GM18951 (cell line): Measurements from ENCODE around the gene DEFB131A.
"Not testable (repeated sequence)": the region's sequence is repeated elsewhere in the genome, so short reads cannot be mapped to it uniquely, and the experiment has no call there.

Experiments
- POLR2A ChIP-seq: IDR thresholded peaks from 4 replicates; pipeline ENCODE4 v1.6.1; 2011; ENCODE audit warnings: mild to moderate bottlenecking; ENCODE audit not compliant: insufficient read length, insufficient read depth; ENCODE audit errors: extremely low read depth
- in situ Hi-C: fragments of 300-500 bp; cut with MboI; formaldehyde crosslinking; loops from one replicate; pipeline ENCODE4 v1.12.0; 2022; ENCODE audit warnings: low sequenced_read_pairs, mixed read lengths, inconsistent platforms; ENCODE audit not compliant: unreplicated experiment

DEFB131A gene

GRCh38 chr4:9444114-9444513 lies at the start of gene DEFB131A:
Gene DEFB131A (plus strand): TSS chr4:9444414. CDS start chr4:9444534, 120 bp downstream.
- in situ Hi-C loops, result not testable (repeated sequence)

GRCh38 chr4:9405774-9406173 lies 38.4 kb upstream of the DEFB131A start:
- in situ Hi-C loops, result not testable (repeated sequence)

GRCh38 chr4:9406491-9406890 lies 37.7 kb upstream of the DEFB131A start:
- in situ Hi-C loops, result not testable (repeated sequence)

- no peak for TF ChIP-seq POLR2A
Observed at GRCh38 chr4:9409793-9410192, 34.4 kb upstream of the DEFB131A start.

GRCh38 chr4:9421884-9422455 lies 22.2 kb upstream of the DEFB131A start:
- in situ Hi-C loops, result not testable (repeated sequence)

More at GRCh38 chr4:9409793-9410192, 34.4 kb upstream of the DEFB131A start:
- in situ Hi-C loops, result no loop called here

- in situ Hi-C loops, result not testable (repeated sequence)
Observed at GRCh38 chr4:9425916-9426315, 18.3 kb upstream of the DEFB131A start.

- in situ Hi-C loops, result not testable (repeated sequence)
Observed at GRCh38 chr4:9430061-9430460, 14.2 kb upstream of the DEFB131A start.

GRCh38 chr4:9433320-9433719 lies 10.9 kb upstream of the DEFB131A start:
- in situ Hi-C loops, result not testable (repeated sequence)

- in situ Hi-C loops, result not testable (repeated sequence)
Observed at GRCh38 chr4:9436728-9437127, 7.5 kb upstream of the DEFB131A start.

- in situ Hi-C loops, result not testable (repeated sequence)
Observed at GRCh38 chr4:9442355-9442754, 1.9 kb upstream of the DEFB131A start.

GRCh38 chr4:9444681-9445080 lies 467 bp downstream of the DEFB131A start:
- in situ Hi-C loops, result not testable (repeated sequence)

- in situ Hi-C loops, result not testable (repeated sequence)
Observed at GRCh38 chr4:9452251-9452650, 8.0 kb downstream of the DEFB131A start.

- in situ Hi-C loops, result not testable (repeated sequence)
Observed at GRCh38 chr4:9454284-9454683, 10.1 kb downstream of the DEFB131A start.

GRCh38 chr4:9455046-9455445 lies 10.8 kb downstream of the DEFB131A start:
- in situ Hi-C loops, result not testable (repeated sequence)

GRCh38 chr4:9479466-9479865 lies 35.3 kb downstream of the DEFB131A start:
- in situ Hi-C loops, result not testable (repeated sequence)

- in situ Hi-C loops, result not testable (repeated sequence)
Observed at GRCh38 chr4:9480066-9480465, 35.9 kb downstream of the DEFB131A start.

GRCh38 chr4:9482871-9483270 lies 38.7 kb downstream of the DEFB131A start:
- in situ Hi-C loops, result not testable (repeated sequence)

GRCh38 chr4:9483682-9484081 lies 39.5 kb downstream of the DEFB131A start:
- in situ Hi-C loops, result not testable (repeated sequence)

- in situ Hi-C loops, result not testable (repeated sequence)
Observed at GRCh38 chr4:9486880-9487279, 42.7 kb downstream of the DEFB131A start.

- in situ Hi-C loops, result not testable (repeated sequence)
Observed at GRCh38 chr4:9488796-9489195, 44.6 kb downstream of the DEFB131A start.

GRCh38 chr4:9490496-9490895 lies 46.3 kb downstream of the DEFB131A start:
- in situ Hi-C loops, result not testable (repeated sequence)

- in situ Hi-C loops, result not testable (repeated sequence)
Observed at GRCh38 chr4:9490986-9491385, 46.8 kb downstream of the DEFB131A start.
